ENCODE data around the gene TRMT61A.

TRMT61A gene

DNA sequence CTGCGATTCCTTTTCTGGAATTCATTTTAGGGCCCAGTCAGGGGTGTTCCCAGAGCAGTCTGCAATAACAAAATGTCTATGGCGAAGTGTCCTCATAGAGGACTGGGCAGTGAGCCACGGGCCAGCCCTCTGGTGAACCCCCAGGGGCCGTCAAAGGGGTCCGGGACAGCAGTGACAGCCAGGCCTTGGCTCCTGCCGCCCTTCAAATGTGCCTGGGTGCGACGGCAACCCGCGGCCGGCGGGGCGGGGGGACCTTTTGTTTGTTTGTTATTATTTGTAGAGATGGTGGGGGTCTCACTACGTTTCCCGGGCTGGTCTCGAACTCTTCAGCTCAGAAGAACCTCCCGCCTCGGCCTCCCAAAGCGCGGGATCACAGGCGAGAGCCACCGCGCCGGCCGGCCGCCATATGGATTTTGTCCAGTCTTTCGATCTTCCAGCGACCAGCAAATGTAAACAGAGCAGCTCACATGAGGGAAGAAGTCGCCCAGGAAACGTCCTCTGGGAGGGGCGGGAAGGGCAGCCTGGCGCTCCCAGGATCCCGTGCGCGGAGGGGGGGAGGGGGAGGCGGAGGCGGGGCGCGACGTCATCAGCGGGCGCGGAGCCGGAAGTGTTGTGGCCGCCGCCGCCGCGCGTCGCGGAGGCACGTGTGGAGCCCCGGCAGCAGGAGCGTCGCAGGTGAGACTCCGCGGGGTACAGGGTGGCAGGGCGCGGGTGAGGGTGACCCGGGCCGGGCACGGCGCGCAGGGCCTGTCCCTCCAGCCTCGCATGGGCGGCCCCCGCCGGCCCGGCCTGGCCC lies at the start of gene TRMT61A:
Gene TRMT61A, plus strand, starts transcription at position 610 of the 796 bp plus-strand sequence. CDS start 783 bp downstream, outside the sequence.
- Histone ChIP-seq H3K4me3 (peak within 1 kb of the TSS; percentile 95), H3K27ac (peak within 1 kb of the TSS; percentile 91 to 94)
- peak; percentile 93 for DNase-seq (ENCODE audit: low spot score)
- TF ChIP-seq, protein P1, sequence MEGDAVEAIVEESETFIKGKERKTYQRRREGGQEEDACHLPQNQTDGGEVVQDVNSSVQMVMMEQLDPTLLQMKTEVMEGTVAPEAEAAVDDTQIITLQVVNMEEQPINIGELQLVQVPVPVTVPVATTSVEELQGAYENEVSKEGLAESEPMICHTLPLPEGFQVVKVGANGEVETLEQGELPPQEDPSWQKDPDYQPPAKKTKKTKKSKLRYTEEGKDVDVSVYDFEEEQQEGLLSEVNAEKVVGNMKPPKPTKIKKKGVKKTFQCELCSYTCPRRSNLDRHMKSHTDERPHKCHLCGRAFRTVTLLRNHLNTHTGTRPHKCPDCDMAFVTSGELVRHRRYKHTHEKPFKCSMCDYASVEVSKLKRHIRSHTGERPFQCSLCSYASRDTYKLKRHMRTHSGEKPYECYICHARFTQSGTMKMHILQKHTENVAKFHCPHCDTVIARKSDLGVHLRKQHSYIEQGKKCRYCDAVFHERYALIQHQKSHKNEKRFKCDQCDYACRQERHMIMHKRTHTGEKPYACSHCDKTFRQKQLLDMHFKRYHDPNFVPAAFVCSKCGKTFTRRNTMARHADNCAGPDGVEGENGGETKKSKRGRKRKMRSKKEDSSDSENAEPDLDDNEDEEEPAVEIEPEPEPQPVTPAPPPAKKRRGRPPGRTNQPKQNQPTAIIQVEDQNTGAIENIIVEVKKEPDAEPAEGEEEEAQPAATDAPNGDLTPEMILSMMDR (IDR thresholded peaks at IDR 0.05): no peak

DNA sequence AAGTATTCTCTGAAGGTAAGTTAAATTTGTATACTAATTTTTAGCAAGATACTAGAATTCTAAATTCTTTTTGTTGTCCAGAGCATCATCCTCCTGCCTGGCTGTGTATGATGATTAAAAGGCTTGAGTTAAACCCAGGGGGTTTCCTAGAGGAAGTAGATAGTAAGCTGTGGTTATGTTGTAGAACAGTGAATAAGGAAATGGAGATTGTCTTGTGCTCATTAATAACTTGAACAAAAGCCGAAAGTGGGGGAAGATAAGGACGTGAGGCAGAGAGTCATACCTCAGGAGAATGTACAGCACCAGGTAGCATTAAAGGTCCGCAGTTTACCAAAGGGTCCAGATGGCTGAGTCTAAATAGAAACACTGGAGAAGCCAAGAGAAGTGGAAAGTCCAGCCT lies 48.4 kb upstream of the TRMT61A start:
- no peak overlapping the region for H3K27ac ChIP-seq
- no peak for DNase-seq (ENCODE audit: low spot score)
- TF ChIP-seq, protein P1 (IDR thresholded peaks at IDR 0.05): no peak

DNA sequence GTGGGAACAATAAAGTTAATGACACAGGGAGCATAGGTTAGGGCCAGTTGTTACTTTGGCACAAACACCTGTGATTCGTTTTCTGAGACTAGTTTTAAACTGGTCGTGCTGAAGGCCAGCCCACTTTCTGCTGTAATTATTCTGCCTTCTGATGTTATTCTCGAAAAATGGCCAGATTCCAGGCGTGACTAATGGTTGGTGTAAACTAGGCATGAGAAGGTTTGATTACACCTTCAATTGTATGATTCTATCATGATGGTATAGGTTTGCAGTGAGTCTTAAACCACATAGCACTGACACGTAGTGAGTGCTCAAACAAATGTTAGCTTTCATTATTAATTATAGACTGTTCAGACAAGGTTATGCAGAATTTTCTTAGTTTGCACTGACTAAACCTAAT lies 45.4 kb upstream of the TRMT61A start:
- no peak for DNase-seq (ENCODE audit: low spot score)
- H3K4me3 ChIP-seq: no peak overlapping the region
- TF ChIP-seq, protein P1 (IDR thresholded peaks at IDR 0.05): no peak
- H3K27ac ChIP-seq: no peak overlapping the region

More for the DNA sequence above, 48.4 kb upstream of the TRMT61A start:
- no peak overlapping the region for H3K4me3 ChIP-seq

DNA sequence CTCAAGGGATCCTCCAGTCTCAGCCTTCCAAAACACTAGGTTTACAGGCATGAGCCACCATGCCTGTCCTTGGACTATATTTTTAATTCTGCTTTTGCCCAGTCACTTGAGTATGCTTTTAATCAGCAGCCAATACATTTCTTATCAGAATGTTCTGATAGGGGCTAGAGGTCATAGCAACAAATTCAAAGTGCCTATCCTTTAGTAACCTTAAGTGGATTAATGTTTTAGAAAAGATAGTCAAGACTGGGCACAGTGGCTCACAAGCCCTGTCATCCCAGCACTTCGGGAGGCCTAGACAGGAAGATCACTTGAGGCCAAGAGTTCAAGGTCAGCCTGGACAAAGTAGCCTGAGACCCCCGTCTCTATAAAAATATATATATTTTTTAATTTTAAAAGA lies 43.5 kb upstream of the TRMT61A start:
- no peak overlapping the region for H3K27ac ChIP-seq
- TF ChIP-seq, protein P1 (IDR thresholded peaks at IDR 0.05): no peak
- no peak overlapping the region for H3K4me3 ChIP-seq
- DNase-seq (ENCODE audit: low spot score): no peak

DNA sequence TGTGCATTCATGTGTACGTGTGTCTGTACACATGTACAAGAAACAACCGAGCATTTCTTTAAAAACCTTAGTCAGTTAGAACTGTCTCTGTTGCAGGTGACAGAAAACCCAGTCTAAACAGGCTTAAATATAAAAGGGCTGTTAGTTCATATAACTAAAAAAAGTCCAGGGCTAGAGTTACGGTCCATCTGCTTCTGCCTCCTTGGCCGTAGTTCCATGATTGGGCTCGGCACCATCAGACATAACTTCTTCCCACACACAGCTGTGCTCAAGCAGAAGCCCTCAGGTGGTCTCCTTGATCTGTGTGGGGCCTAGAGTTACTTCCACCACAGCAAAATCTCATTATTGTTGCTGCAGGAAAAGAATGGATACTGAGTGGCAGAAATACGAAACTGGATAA lies 40.9 kb upstream of the TRMT61A start:
- no peak overlapping the region for H3K27ac ChIP-seq
- TF ChIP-seq, protein P1 (IDR thresholded peaks at IDR 0.05): no peak
- DNase-seq (ENCODE audit: low spot score): no peak

DNA sequence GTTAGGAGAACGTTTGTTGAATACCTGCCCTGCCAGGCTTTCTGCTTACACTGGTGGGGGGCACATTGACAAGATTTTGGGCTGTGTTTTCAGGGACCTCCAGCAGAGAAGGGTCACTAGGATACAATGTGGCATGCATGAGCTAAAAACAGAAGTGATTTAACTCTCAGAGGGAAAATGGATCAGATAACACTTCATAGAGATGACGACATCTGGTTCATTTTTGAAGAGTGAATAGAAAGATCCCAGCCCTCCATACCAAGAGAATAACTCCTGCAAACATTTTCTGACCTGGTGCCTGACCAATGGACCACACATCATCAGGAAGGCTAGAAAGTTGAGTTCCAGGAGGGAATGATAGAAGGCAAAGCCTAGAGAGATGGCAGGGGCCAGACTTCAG lies 40.0 kb upstream of the TRMT61A start:
- no peak overlapping the region for H3K27ac ChIP-seq
- TF ChIP-seq, protein P1 (IDR thresholded peaks at IDR 0.05): no peak
- no peak overlapping the region for H3K4me3 ChIP-seq
- no peak for DNase-seq (ENCODE audit: low spot score)

More for the DNA sequence above, 40.9 kb upstream of the TRMT61A start:
- no peak overlapping the region for H3K4me3 ChIP-seq

DNA sequence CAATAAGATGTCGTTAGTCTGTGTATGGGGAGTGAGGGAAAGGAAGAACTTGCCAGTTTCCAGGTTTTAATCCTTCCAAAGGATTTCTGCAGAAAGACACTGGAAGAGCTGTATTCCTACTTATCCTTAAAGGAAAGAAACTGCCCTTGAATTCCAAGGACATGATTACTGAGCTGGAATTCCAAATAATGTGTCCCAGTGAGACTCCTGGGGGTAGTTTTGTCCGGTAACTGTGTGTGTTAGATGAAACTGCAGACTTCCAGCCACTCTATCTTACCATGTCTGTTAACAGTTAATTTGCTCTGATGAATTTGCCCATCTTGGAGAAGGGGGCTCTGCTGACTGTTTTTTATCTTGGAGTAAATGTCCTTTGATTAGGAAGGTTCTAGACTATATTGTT lies 39.4 kb upstream of the TRMT61A start:
- TF ChIP-seq, protein P1 (IDR thresholded peaks at IDR 0.05): no peak
- H3K27ac ChIP-seq: no peak overlapping the region
- no peak for DNase-seq (ENCODE audit: low spot score)
- no peak overlapping the region for H3K4me3 ChIP-seq

Measured in coronary artery (tissue), 2 donors.